ENCODE measurements around the gene NUP42. TPM values are rescaled to one million over a fixed set of nuclear protein-coding genes. Genes with fewer than 3 reads are reported as not detected.

Gene NUP42
- total RNA-seq, 1 experiment from 2014 or later, result 38.6 TPM

DNA sequence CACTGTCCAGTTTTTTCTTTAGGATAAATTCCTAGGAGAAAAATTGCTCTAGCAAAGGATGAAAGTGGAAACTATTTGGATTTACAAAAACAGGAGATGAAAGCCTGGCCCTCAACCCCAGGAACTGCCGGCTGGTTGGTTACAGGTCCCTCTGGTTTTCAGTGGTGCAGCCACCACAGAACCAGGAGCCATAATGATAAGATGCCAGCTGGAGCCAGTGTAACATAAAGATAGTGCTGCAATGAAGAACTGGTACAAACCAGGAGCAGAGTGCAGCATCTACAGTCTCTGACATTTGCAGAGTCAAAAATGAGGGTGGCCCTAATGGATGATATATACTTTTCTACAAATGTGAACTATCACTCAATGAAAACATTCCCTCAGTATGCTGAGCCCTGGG is 20.4 kb upstream of the NUP42 start:
- Histone ChIP-seq H3K4me3 (ENCODE audit: low read depth, low read length) (no peak overlapping the region), H3K27me3 (replicated peaks; ENCODE audit: control insufficient read depth, insufficient read depth, low read length) (no peaks in the 10 kb centered on the region), H3K9me3 (no peaks in the 10 kb centered on the region), H3K36me3 (ENCODE audit: control insufficient read depth, insufficient read depth, low read length) (no peaks in the 10 kb centered on the region), H3K4me1 (no peaks in the 10 kb centered on the region)
- DNase-seq, result no peak
- Mint-ChIP-seq H3K4me3 (ENCODE audit: unreplicated experiment) (no peak overlapping the region), H3K9me3 (ENCODE audit: unreplicated experiment) (no peaks in the 10 kb centered on the region), H3K36me3 (ENCODE audit: insufficient read depth, unreplicated experiment) (no peaks in the 10 kb centered on the region), H3K27me3 (ENCODE audit: insufficient read depth, unreplicated experiment) (no peaks in the 10 kb centered on the region), H3K27ac (ENCODE audit: unreplicated experiment) (no peak overlapping the region), H3K4me1 (ENCODE audit: low read depth, unreplicated experiment) (no peaks in the 10 kb centered on the region)
- intact Hi-C loops (cut with micrococcal nuclease; ENCODE audit: unreplicated experiment), result no loop called here
- POLR2A ChIA-PET, result no interaction called here
- TF ChIP-seq, protein P1, sequence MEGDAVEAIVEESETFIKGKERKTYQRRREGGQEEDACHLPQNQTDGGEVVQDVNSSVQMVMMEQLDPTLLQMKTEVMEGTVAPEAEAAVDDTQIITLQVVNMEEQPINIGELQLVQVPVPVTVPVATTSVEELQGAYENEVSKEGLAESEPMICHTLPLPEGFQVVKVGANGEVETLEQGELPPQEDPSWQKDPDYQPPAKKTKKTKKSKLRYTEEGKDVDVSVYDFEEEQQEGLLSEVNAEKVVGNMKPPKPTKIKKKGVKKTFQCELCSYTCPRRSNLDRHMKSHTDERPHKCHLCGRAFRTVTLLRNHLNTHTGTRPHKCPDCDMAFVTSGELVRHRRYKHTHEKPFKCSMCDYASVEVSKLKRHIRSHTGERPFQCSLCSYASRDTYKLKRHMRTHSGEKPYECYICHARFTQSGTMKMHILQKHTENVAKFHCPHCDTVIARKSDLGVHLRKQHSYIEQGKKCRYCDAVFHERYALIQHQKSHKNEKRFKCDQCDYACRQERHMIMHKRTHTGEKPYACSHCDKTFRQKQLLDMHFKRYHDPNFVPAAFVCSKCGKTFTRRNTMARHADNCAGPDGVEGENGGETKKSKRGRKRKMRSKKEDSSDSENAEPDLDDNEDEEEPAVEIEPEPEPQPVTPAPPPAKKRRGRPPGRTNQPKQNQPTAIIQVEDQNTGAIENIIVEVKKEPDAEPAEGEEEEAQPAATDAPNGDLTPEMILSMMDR (IDR thresholded peaks at IDR 0.05; ENCODE audit: insufficient read depth in 1 of 2, low read depth in 1 of 2, low read length in 1 of 2, severe bottlenecking in 1 of 2, unreplicated experiment in 1 of 2), result no peak
- CTCF ChIA-PET, result no interaction called here
- BruUV-seq (replicated peaks), result no TSS peak

DNA sequence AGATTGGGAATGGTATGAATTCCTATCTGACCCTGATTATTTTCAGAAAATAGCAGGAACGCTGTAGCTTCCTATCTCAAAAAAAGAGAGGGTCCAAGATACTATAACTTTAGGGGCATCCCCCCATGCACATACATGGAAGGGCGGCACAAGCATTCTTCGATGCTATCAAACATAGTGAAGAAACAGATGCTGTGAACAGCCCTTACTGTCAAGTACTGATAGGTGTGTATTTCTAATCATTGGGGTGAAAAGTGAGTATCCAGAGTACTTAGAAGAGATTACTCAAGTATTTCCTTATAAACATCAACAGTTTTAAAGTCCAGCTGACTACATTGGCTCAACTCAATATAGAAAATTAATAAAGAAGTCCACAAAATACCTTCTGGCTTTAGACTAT is 17.0 kb upstream of the NUP42 start:
- Histone ChIP-seq H3K9me3 (no peaks in the 10 kb centered on the region), H3K36me3 (ENCODE audit: control insufficient read depth, insufficient read depth, low read length) (no peaks in the 10 kb centered on the region), H3K4me3 (ENCODE audit: low read depth, low read length) (no peak overlapping the region), H3K27me3 (replicated peaks; ENCODE audit: control insufficient read depth, insufficient read depth, low read length) (no peaks in the 10 kb centered on the region), H3K4me1 (no peaks in the 10 kb centered on the region)
- no peaks in the 10 kb centered on the region for H3K36me3 Mint-ChIP-seq (ENCODE audit: insufficient read depth, unreplicated experiment)
- no peak overlapping the region for H3K27ac Mint-ChIP-seq (ENCODE audit: unreplicated experiment)
- ChIA-PET POLR2A (no interaction called here), CTCF (no interaction called here)
- H3K4me3 Mint-ChIP-seq (ENCODE audit: unreplicated experiment), result no peak overlapping the region
- H3K27me3 Mint-ChIP-seq (ENCODE audit: insufficient read depth, unreplicated experiment), result no peaks in the 10 kb centered on the region
- no TSS peak for BruUV-seq (replicated peaks)
- no peaks in the 10 kb centered on the region for H3K4me1 Mint-ChIP-seq (ENCODE audit: low read depth, unreplicated experiment)
- intact Hi-C loops (cut with micrococcal nuclease; ENCODE audit: unreplicated experiment), result no loop called here
- TF ChIP-seq, protein P1 (IDR thresholded peaks at IDR 0.05; ENCODE audit: insufficient read depth in 1 of 2, low read depth in 1 of 2, low read length in 1 of 2, severe bottlenecking in 1 of 2, unreplicated experiment in 1 of 2), result no peak
- no peak for DNase-seq
- no peaks in the 10 kb centered on the region for H3K9me3 Mint-ChIP-seq (ENCODE audit: unreplicated experiment)

GRCh38 chr7:23165316-23165715 is 16.5 kb upstream of the NUP42 start:
- BruUV-seq (replicated peaks), result no TSS peak
- Histone ChIP-seq H3K4me1 (no peaks in the 10 kb centered on the region), H3K27me3 (replicated peaks; ENCODE audit: control insufficient read depth, insufficient read depth, low read length) (no peaks in the 10 kb centered on the region), H3K9me3 (no peaks in the 10 kb centered on the region), H3K36me3 (ENCODE audit: control insufficient read depth, insufficient read depth, low read length) (no peaks in the 10 kb centered on the region), H3K4me3 (ENCODE audit: low read depth, low read length) (no peak overlapping the region)
- no peak for DNase-seq
- intact Hi-C loops (cut with micrococcal nuclease; ENCODE audit: unreplicated experiment), result no loop called here
- POLR2A ChIA-PET, result no interaction called here
- no peaks in the 10 kb centered on the region for H3K27me3 Mint-ChIP-seq (ENCODE audit: insufficient read depth, unreplicated experiment)
- TF ChIP-seq, protein P1 (IDR thresholded peaks at IDR 0.05; ENCODE audit: insufficient read depth in 1 of 2, low read depth in 1 of 2, low read length in 1 of 2, severe bottlenecking in 1 of 2, unreplicated experiment in 1 of 2), result no peak
- no peaks in the 10 kb centered on the region for H3K4me1 Mint-ChIP-seq (ENCODE audit: low read depth, unreplicated experiment)
- no peak overlapping the region for H3K4me3 Mint-ChIP-seq (ENCODE audit: unreplicated experiment)
- no peaks in the 10 kb centered on the region for H3K9me3 Mint-ChIP-seq (ENCODE audit: unreplicated experiment)
- no peaks in the 10 kb centered on the region for H3K36me3 Mint-ChIP-seq (ENCODE audit: insufficient read depth, unreplicated experiment)
- CTCF ChIA-PET, result no interaction called here
- H3K27ac Mint-ChIP-seq (ENCODE audit: unreplicated experiment), result no peak overlapping the region
